ENCODE data around the gene TOR2A. TPM values are rescaled to one million over a fixed set of nuclear protein-coding genes. Genes with fewer than 3 reads are reported as not detected.

TOR2A gene
- total RNA-seq, 1 experiment from 2014 or later = 10.5 TPM

DNA sequence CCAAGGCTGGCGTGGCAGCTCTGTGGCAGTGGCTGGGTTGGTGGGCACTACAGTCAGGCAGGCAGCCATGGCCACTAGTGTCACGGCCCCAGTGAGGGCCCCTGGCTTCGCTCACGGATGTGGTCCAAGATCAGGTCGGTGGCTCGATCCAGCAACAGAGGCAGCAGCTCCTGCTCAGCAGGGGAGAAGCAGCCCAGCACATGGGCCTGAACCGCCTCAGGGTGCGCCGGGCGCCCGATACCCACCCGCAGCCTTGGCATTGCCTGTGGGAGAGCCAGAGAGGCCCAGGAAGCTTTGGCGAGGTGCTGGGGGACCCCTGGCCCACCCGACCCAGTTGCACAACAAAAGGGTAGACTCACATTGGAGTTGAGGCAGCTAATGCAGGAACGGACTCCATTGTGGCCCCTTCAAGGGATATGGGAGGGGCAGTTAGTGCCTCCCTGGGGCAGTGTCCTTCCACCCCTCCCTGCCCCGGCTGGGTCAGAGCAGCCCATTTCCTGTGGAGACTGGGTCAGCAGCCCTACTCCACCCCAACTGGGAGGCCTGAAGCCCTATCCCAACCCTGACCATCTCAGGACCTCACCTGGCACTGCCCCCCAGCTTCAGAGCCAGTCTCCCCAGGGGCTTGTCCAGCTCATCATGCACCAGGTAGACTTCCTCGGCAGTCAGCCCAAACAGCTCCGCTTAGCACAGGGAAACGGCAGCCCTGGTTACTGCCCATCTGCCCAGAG lies 20.9 kb downstream of the TOR2A start:
- in situ Hi-C loops (cut with HindIII; ENCODE audit: low pct_unique_long_range_greater_than_20kb, low sequenced_read_pairs) = no loop called here
- DNase-seq (ENCODE audit: low read depth, low spot score) = no peak

DNA sequence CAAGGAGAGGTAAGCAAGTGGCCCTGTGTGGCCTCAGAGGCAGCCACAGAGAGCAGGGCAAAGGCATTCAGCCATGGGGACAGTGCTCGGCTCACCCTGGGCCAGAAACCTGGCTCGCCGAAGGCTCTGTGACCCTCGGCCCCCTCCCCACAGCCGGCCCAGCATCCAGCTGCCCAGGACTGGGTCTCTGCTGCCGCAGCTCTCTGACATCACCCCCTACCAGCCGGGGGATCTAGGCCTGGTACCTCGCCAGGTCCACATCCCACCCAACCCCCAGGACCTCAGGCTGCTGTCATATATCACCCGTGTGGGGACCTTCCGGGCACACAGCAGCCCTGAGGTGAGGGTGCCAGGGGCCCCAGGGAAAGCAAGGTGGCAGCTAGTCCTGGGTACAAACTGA lies 22.2 kb downstream of the TOR2A start:
- no peak for DNase-seq (ENCODE audit: low read depth, low spot score)
- in situ Hi-C loops (cut with HindIII; ENCODE audit: low pct_unique_long_range_greater_than_20kb, low sequenced_read_pairs) = no loop called here

DNA sequence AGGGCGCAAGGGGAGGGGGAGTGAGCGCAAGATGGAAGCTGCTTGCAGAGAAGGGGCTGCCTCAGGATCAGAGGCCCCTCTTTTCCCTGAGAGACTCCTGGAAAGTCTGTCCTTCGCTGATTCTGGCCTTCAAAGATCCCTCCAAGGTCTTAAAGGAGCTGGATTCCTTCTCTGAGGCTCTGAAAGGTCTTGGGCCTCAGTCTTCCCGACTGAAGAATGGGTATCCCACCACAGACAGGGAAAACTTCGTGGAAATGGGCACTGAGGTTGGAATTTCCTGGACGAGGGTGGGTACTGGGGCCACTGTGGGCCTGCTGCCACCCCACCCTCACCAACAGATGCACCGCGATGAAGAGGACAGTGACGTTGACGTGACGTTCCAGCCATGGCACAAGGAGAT lies 22.7 kb downstream of the TOR2A start:
- DNase-seq (ENCODE audit: low read depth, low spot score) = no peak
- in situ Hi-C loops (cut with HindIII; ENCODE audit: low pct_unique_long_range_greater_than_20kb, low sequenced_read_pairs) = no loop called here

DNA sequence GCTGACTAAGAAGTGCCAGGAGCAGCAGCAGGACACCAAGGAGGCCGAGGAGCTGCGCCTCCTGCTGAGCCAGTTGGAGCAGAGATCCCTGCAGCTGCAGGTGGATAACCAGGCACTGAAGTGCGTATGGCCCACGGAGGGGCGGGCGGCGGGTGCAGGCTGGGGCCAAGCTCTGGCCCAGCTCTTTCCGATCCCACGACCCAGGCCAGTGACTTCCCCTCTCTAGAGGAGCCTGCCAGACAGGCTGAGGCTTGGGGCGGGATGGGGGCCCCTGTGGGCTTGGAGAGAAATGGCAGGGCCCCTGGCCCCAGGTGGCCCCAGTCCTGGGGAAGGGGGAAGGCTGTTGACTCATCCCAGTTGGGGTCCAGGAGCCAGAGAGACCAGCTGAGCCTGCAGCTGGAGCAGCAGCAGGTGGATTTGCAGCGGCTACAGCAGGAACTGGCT lies 23.2 kb downstream of the TOR2A start:
- no peak for DNase-seq (ENCODE audit: low read depth, low spot score)
- in situ Hi-C loops (cut with HindIII; ENCODE audit: low pct_unique_long_range_greater_than_20kb, low sequenced_read_pairs) = no loop called here

DNA sequence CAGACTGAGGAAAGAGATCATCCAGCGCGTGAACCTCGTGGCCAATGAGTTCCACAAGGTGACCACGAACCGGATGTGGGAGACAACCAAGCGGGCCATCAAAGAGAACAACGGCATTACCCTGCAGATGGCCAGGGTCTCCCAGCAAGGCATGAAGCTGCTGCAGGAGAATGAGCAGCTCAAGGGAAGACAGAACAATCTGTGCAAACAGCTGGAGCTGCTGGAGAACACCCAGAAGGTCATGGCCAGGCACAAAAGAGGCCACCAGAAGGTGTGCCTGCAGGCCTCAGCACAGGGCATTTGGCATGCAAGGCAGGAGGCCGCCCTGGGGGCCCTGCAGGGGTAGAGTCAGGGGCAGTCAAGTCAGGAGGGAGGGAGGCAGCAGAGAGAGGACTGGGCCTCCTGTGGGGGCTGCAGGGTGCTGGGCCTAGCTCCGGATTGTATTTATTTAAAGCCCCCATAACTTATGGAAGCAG lies 23.8 kb downstream of the TOR2A start:
- no peak for DNase-seq (ENCODE audit: low read depth, low spot score)
- in situ Hi-C loops (cut with HindIII; ENCODE audit: low pct_unique_long_range_greater_than_20kb, low sequenced_read_pairs) = no loop called here

DNA sequence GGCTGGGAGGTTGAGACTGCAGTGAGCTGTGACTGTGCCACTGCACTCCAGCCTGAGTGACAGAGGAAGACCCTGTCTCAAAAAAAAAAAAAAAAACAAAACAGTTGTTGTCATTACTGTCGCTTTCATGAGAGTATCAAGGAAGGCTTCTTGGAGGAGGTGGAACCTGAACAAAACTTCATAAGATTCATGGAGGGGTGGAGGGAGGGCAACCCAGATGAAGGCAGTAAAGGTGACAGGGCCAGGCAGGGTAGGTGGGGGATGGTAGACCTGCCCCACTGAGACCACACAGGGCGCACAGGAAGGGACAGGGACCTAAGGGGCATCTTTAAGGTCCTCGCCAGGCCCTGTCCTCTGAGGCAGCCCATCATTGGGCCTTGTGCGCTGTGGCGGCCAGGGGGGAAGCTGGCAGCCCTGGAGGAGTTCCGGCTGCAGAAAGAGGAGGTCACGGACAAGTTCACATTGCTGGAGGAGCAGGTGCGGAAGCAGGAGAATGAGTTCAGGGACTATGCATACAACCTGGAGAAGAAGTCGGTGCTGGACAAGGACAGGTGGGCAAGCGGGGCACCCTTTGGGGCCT lies 24.8 kb downstream of the TOR2A start:
- in situ Hi-C loops (cut with HindIII; ENCODE audit: low pct_unique_long_range_greater_than_20kb, low sequenced_read_pairs) = no loop called here
- no peak for DNase-seq (ENCODE audit: low read depth, low spot score)

DNA sequence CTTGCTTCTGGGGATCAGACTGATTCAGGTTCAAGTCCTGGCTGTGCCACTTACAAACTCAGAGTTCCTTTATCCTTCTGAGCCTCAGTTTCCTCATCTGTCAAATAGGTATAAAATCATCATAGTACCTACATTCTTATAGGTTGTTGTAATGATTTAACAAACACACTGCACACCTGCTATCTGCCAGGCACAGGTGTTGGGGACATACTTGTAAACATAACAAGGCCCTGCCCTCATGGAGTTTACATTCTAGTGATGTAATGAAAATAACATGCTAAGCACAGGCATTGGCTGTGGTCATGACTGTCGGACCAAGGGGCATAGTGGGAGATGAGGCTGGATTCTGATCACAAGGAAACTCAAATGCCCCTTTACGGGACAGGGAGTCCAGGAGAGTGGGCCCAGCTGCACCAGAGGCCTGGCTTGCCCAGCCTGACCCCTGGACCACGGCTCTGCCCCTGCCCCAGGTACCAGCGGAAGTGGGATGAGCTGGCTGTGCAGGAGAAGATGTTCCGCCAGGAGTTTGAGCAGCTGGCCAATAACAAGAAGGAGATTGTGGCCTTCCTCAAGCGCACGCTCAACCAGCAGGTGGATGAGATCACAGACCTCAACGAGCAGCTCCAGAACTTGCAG lies 26.0 kb downstream of the TOR2A start:
- in situ Hi-C loops (cut with HindIII; ENCODE audit: low pct_unique_long_range_greater_than_20kb, low sequenced_read_pairs) = no loop called here
- no peak for DNase-seq (ENCODE audit: low read depth, low spot score)

DNA sequence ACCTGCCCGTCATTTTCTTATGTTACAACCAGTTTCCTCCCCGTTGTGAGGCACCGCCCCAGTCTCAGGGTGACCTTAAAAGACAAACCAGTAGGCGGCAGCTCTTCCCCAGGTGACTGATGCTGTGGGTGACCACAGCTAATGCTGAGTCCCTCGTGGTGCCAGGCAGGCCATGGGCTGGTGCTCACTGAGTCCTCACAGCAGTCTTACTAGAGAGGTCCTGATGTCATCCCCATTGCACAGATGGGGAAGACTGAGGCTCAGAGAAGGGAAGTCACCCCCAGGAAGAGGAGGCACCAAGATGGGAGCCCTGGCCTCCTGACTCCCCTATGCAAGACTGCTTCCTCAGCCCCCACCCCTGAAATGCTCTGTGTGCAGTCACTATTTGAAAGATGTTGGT lies 27.3 kb downstream of the TOR2A start:
- in situ Hi-C loops (cut with HindIII; ENCODE audit: low pct_unique_long_range_greater_than_20kb, low sequenced_read_pairs) = no loop called here
- peak; percentile 38 for DNase-seq (ENCODE audit: low read depth, low spot score)

DNA sequence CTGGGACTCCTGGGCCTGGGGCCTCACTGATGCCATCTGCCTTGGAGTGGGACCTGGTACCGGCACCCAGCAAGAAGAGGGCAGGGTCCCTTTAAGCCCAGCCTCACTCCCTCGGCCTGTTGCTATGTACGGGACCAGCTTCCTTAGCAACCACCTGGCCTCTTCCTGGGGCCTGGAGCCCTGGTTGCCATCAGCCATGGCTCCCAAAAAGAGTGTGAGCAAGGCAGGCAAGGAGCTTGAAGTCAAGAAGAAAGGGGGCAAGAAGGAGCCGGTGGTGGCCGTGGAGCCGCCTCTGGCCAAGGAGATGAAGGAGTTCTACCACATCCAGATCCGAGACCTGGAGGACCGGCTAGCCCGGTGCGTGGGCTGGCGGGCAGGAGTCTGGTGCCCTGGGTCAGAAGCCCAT lies 28.3 kb downstream of the TOR2A start, which contains the start of gene CFAP157:
Gene CFAP157, plus strand, starts transcription at position 153 of the 406 bp plus-strand sequence. Its CDS starts 44 bp downstream, at position 197.
- peak; percentile 47 for DNase-seq (ENCODE audit: low read depth, low spot score)
- in situ Hi-C loops (cut with HindIII; ENCODE audit: low pct_unique_long_range_greater_than_20kb, low sequenced_read_pairs) = no loop called here

DNA sequence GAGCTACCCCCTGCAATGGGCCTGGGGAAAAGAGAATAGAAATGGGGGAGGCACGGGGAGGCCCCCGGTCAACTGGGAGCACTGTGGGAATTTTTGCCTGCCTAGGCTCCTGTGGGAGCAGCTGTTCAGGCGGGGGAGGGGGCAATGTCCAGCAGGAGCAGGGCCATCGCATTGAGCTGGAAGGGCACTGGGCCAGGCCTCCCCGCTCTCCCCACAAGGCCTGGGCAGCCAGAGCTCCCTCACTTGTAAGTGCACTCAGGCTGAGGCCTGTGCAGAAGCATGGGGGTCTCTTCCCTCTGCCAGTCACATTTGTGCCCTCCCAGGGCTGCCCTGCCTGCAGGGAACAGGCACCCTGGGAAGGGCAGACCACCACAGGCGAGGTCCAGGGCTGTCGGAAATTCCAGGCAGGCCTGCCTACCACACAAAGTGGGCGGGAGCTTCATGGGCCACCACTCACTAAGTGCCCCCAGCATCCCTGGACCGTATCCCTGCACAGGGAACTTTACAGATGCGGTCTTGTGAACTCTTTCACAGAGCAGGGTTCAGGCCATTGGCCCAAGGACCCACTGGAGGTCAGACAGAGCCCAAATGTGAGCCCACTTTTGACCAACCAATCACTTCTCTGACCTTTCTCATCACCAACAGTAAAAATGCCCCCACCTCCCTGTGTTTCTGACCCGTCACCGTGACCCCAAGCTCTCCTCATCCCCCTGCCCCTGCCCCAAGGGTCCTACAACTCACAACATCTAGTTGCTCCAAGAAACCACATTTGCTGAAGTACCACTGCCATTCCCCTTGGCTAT lies 29.3 kb downstream of the TOR2A start:
- in situ Hi-C loops (cut with HindIII; ENCODE audit: low pct_unique_long_range_greater_than_20kb, low sequenced_read_pairs) = no loop called here

DNA sequence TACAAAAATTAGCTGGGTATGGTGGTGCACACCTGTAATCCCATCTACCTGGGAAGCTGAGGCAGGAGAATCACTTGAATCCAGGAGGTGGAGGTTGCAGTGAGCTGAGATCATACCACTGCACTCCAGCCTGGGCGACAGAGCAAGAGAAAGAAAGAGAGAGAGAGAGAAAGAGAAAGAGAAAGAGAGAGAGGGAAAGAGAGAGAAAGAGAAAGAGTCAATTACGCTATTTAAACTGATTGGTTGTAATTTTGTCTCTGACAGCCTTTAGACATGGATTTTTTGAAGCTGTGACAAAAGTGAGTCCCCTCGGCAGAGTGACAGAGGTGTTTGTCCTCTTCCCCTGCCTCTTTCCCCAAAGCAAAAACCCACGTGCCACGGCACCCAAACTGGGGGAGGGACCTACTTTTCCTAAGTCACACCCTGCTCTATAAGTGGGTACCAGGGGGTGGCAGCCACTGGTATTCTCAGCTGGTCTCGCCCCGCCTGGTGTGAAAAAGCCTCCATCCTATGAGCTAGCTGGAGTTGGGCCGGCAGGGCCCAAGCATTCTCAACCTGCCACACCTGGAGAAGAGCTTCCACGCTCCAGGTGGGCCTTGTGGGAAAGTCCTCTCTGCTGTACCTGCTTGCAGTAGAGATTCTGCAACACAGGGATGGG lies 31.7 kb downstream of the TOR2A start:
- in situ Hi-C loops (cut with HindIII; ENCODE audit: low pct_unique_long_range_greater_than_20kb, low sequenced_read_pairs) = no loop called here
- no peak for DNase-seq (ENCODE audit: low read depth, low spot score)

More for the DNA sequence above, 29.3 kb downstream of the TOR2A start:
- DNase-seq (ENCODE audit: low read depth, low spot score) = no peak

DNA sequence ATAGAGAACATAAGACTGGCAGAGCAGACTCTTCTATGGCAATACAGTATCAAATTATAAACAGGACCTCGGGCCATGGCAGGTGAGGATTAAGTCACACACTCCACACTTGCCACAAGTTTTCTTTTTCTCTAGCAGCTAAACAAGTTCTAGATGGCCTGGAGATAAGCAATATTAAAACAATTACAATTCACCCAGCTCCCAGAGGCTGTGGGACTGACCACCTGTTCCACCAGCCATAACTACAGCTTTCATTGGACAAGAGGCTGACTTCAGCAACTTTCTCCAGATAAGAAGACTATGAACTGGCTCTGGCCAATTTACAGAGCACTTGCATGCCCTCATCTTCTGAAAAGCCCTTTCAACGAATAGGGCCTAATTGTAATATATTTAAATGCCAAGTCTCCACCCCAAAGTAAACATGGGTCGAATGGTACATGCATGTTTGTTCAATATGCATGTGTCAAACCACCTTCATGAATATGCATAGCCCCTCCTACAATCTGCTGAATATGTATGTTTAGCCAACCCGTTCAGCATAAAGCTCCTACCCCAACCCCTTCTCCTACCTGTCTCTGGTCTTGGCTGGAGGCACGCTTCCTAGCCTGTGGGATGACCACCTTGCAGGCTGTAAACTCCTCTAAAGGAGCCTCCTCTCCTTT lies 34.4 kb downstream of the TOR2A start:
- in situ Hi-C loops (cut with HindIII; ENCODE audit: low pct_unique_long_range_greater_than_20kb, low sequenced_read_pairs) = no loop called here

DNA sequence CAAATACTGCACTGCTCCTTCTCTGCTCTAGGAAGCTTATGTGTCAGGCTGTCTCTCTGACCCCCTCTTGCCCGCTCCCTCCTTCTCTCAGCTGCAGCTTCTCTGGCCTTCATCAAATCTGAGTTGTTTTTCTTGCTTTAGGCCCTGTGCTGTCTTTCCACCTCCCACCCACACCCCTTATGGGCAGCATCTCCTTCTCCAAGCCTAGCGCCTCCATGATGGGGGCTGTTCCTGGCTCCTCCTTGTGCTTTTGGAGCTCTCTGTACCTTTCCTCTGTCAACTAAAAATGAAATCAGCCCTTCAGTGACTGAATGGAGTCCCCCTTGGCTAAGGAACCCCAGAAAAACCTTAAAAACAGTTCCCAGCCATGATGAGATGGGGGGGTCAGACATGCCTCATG lies 35.0 kb downstream of the TOR2A start:
- in situ Hi-C loops (cut with HindIII; ENCODE audit: low pct_unique_long_range_greater_than_20kb, low sequenced_read_pairs) = no loop called here
- DNase-seq (ENCODE audit: low read depth, low spot score) = no peak

More for the DNA sequence above, 34.4 kb downstream of the TOR2A start:
- DNase-seq (ENCODE audit: low read depth, low spot score) = no peak

DNA sequence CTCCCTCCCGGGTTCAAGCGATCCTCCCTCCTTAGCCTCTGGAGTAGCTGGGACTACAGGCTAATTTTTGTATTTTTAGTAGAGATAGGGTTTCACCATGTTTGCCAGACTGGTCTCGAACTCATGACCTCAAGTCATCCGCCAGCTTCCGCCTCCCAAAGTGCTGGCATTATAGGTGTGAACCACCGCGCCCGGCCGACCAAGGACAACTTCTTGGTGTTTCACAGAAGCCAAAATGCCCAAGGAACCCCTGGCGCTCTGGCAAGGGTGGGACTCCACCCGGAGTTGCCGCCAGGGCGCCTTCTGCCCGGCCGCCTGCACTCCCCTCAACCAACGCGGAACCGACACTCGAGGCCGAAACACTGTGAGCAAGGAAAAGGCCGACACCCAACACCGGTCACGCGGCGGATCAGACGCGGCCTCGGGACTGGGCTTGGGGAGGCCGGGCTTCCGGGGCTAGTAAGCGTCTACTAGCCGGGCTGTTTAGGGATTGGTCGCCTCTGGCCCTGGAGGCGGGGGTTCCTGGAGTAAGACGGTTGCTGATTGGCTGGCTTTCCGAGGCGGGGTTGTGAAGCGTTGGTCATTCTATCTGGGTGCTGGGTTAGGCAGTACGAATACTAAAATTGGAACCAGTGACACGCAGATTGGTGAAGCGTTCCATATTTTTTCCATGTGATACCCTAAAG lies 36.0 kb downstream of the TOR2A start:
- in situ Hi-C loops (cut with HindIII; ENCODE audit: low pct_unique_long_range_greater_than_20kb, low sequenced_read_pairs) = no loop called here
- DNase-seq (ENCODE audit: low read depth, low spot score) = peak; percentile 87

DNA sequence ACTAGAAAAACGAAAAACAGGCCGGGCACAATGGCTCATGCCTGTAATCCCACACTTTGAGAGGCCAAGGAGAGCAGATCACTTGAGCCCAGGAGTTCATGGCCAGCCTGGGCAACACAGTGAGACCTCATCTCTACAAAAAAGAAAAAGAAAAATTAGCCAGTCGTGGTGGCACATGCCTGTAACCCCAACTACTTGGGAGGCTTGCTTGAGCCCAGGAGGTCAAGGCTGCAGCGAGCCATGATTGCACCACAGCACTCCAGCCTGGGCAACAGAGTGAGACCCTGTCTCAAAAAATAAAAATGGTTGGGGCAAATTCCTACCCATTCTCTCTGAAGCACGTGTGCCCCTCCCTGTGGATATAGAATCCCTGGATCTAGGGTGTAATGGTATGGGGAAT lies 36.7 kb downstream of the TOR2A start:
- in situ Hi-C loops (cut with HindIII; ENCODE audit: low pct_unique_long_range_greater_than_20kb, low sequenced_read_pairs) = no loop called here
- DNase-seq (ENCODE audit: low read depth, low spot score) = no peak

DNA sequence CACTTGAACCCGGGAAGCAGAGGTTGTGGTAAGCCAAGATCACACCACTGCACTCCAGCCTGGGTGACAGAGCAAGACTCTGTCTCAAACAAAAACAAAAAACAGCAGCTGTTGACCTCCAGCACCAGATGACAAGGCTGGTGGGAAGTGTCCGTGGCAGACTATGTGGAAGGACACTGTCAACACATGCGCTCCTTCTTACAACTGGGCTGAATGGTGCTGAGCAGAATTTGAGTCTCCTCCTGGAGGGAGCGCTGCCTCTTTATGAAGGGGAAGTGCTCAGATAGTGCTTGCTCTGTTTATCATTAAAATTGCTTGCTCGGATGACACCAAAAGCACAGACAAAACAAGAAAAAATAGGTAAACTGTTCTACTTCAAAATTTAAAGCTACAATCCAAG lies 37.5 kb downstream of the TOR2A start:
- no peak for DNase-seq (ENCODE audit: low read depth, low spot score)
- in situ Hi-C loops (cut with HindIII; ENCODE audit: low pct_unique_long_range_greater_than_20kb, low sequenced_read_pairs) = no loop called here

All from SK-MEL-5 (cell line).